IPS-18a (cell line): ENCODE results near the gene OLIG1.
A peak's percentile ranks its signal among the peaks of the same experiment; 100 is the strongest.

Experiments used
- H3K27ac ChIP-seq: one replicate; pipeline ENCODE4 v1.5.1; 2013; ENCODE audit warnings: low read length
- H3K27me3 ChIP-seq: one replicate; pipeline ENCODE4 v1.6.1; 2013; ENCODE audit warnings: mild to moderate bottlenecking, low read length; ENCODE audit not compliant: control insufficient read depth, insufficient read depth
- H3K36me3 ChIP-seq: one replicate; pipeline ENCODE4 v1.6.1; 2013; ENCODE audit warnings: low read depth, low read length; ENCODE audit not compliant: control insufficient read depth
- H3K4me1 ChIP-seq: one replicate; pipeline ENCODE4 v1.6.1; 2013; ENCODE audit warnings: low read depth, low read length; ENCODE audit not compliant: control insufficient read depth
- H3K4me3 ChIP-seq: one replicate; pipeline ENCODE4 v1.5.1; 2013; ENCODE audit warnings: low read length
- H3K9ac ChIP-seq: one replicate; pipeline ENCODE4 v1.6.1; 2013; ENCODE audit warnings: mild to moderate bottlenecking, low read length, moderate library complexity
- H3K9me3 ChIP-seq: one replicate; pipeline ENCODE4 v1.6.1; 2013; ENCODE audit warnings: low read depth, low read length; ENCODE audit not compliant: control insufficient read depth

Gene OLIG1

DNA sequence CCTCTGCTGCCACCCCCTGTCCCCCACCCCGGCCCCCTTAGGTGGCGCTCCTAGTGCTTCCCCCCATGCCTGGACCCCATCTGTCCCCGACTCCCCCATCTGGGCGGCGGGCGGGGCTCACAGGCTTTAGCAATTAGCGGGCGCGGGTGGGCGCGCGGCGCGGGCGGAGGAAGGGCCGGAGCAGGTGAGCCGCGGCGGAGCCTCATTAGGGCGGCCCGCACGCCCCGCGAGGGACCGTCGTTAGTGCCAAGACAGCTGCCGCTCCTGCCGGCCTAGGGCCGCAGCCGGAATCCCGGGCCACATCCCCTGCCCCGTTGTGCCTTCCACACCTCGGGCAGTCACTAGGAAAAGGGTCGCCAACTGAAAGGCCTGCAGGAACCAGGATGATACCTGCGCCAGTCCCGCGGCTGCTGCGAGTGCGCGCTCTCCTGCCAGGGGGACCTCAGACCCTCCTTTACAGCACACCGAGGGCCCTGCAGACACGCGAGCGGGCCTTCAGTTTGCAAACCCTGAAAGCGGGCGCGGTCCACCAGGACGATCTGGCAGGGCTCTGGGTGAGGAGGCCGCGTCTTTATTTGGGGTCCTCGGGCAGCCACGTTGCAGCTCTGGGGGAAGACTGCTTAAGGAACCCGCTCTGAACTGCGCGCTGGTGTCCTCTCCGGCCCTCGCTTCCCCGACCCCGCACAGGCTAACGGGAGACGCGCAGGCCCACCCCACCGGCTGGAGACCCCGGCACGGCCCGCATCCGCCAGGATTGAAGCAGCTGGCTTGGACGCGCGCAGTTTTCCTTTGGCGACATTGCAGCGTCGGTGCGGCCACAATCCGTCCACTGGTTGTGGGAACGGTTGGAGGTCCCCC is 36.6 kb upstream of the OLIG1 start:
- H3K27me3 ChIP-seq, result peaks cover 97% of the 10 kb centered on the region
- no peak overlapping the region for H3K9ac ChIP-seq
- no peaks in the 10 kb centered on the region for H3K36me3 ChIP-seq
- no peaks in the 10 kb centered on the region for H3K9me3 ChIP-seq
- H3K27ac ChIP-seq, result no peak overlapping the region
- H3K4me3 ChIP-seq, result peak overlapping the region; percentile 8
- peaks cover 24% of the 10 kb centered on the region for H3K4me1 ChIP-seq

DNA sequence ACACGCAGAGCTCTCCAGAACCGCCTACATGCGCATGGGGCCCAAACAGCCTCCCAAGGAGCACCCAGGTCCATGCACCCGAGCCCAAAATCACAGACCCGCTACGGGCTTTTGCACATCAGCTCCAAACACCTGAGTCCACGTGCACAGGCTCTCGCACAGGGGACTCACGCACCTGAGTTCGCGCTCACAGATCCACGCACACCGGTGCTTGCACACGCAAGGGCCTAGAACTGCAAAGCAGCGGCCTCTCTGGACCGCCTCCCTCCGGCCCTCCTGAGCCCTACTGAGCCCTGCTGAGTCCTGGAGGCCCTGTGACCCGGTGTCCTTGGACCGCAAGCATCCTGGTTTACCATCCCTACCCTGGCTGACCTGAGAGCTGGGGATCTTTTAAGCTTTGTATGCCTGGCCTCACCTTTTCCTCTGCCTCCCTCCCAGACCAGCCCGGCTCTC is 36.0 kb upstream of the OLIG1 start:
- no peak overlapping the region for H3K27ac ChIP-seq
- no peaks in the 10 kb centered on the region for H3K9me3 ChIP-seq
- H3K9ac ChIP-seq, result no peak overlapping the region
- peaks cover 95% of the 10 kb centered on the region for H3K27me3 ChIP-seq
- no peaks in the 10 kb centered on the region for H3K36me3 ChIP-seq
- H3K4me3 ChIP-seq, result no peak overlapping the region
- peaks cover 24% of the 10 kb centered on the region for H3K4me1 ChIP-seq

DNA sequence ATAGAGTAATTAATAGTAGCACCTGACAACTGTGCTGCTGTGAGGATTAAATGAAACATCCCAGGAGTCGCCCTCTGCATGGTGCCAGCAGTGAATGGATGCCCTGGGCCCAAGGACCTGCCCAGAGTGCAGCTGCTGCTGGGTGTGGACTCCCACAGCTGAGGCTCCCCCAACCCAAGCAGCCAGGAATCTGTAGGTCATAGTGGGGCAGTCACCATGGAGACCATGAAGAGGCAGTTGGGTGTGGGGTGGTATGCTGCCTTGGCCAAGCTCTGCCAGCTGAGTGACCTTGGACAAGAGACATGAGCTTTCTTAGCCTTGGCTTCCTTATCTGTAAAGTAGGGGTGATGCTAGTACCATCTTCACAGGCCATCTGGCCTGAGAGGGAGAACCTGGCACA is 34.8 kb upstream of the OLIG1 start:
- Histone ChIP-seq H3K36me3 (no peaks in the 10 kb centered on the region), H3K4me3 (no peak overlapping the region), H3K4me1 (peaks cover 13% of the 10 kb centered on the region), H3K27ac (no peak overlapping the region), H3K9ac (no peak overlapping the region), H3K27me3 (peaks cover 87% of the 10 kb centered on the region), H3K9me3 (no peaks in the 10 kb centered on the region)

- H3K9me3 ChIP-seq, result no peaks in the 10 kb centered on the region
- H3K4me3 ChIP-seq, result no peak overlapping the region
- no peaks in the 10 kb centered on the region for H3K36me3 ChIP-seq
- H3K4me1 ChIP-seq, result peaks cover 13% of the 10 kb centered on the region
- no peak overlapping the region for H3K27ac ChIP-seq
- no peak overlapping the region for H3K9ac ChIP-seq
- peaks cover 79% of the 10 kb centered on the region for H3K27me3 ChIP-seq
These were observed 33.3 kb upstream of the OLIG1 start for GRCh38 chr21:33036430-33037162.

- H3K27me3 ChIP-seq, result peaks cover 76% of the 10 kb centered on the region
- H3K36me3 ChIP-seq, result no peaks in the 10 kb centered on the region
- H3K4me1 ChIP-seq, result peaks cover 13% of the 10 kb centered on the region
- no peak overlapping the region for H3K9ac ChIP-seq
- H3K9me3 ChIP-seq, result no peaks in the 10 kb centered on the region
- H3K4me3 ChIP-seq, result no peak overlapping the region
- no peak overlapping the region for H3K27ac ChIP-seq
These were observed 32.4 kb upstream of the OLIG1 start for GRCh38 chr21:33037501-33037900.

- Histone ChIP-seq H3K36me3 (no peaks in the 10 kb centered on the region), H3K9me3 (no peaks in the 10 kb centered on the region), H3K27me3 (peaks cover 64% of the 10 kb centered on the region), H3K4me3 (no peak overlapping the region), H3K9ac (no peak overlapping the region), H3K4me1 (peaks cover 9% of the 10 kb centered on the region), H3K27ac (no peak overlapping the region)
These were observed 30.4 kb upstream of the OLIG1 start for GRCh38 chr21:33039536-33039935.

DNA sequence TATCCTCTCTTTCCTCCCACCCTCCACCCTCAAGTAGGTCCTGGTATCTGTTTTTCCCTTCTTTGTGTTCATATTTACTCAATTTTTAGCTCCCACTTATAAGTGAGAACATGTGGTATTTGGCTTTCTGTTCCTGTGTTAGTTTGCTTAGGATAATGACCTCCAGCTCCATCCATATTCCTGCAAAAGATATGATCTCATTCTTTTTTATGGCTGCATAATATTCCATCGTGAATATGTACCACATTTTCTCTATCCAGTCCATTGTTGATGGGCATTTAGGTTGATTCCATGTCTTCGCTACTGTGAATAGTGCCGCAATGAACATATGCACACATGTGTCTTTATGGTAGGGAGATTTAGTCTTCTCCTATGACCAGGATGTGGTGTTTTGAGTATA is 29.7 kb upstream of the OLIG1 start:
- Histone ChIP-seq H3K27ac (no peak overlapping the region), H3K4me3 (no peak overlapping the region), H3K9ac (no peak overlapping the region), H3K9me3 (no peaks in the 10 kb centered on the region), H3K36me3 (no peaks in the 10 kb centered on the region), H3K4me1 (peaks cover 7% of the 10 kb centered on the region), H3K27me3 (peaks cover 58% of the 10 kb centered on the region)

DNA sequence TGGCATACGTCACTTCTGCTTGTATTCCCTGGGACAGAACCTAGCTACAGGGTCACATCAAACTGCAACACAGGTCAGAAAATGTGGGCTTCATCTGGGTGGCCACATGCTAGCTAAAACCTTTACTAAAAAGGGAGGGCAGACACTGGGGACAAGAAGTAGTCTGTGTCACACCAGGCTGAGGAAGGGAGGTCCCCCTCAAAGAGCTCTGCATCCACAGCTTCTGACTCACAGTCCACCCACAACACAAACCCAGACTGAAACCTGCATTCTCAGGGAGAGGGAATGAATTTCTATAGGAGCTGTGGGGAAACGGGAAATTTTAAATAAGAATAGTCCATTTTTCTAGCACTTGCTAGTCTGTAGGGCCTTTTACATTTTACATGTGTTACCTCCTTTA is 28.0 kb upstream of the OLIG1 start:
- Histone ChIP-seq H3K4me1 (no peaks in the 10 kb centered on the region), H3K27ac (no peak overlapping the region), H3K27me3 (peaks cover 46% of the 10 kb centered on the region), H3K9ac (no peak overlapping the region), H3K4me3 (no peak overlapping the region), H3K9me3 (no peaks in the 10 kb centered on the region), H3K36me3 (no peaks in the 10 kb centered on the region)

GRCh38 chr21:33042812-33043211 is 27.1 kb upstream of the OLIG1 start:
- Histone ChIP-seq H3K27me3 (peaks cover 38% of the 10 kb centered on the region), H3K27ac (no peak overlapping the region)

GRCh38 chr21:33046455-33046854 is 23.5 kb upstream of the OLIG1 start:
- H3K36me3 ChIP-seq, result no peaks in the 10 kb centered on the region
- H3K4me3 ChIP-seq, result no peak overlapping the region
- H3K9ac ChIP-seq, result no peak overlapping the region
- H3K27ac ChIP-seq, result no peak overlapping the region
- no peaks in the 10 kb centered on the region for H3K9me3 ChIP-seq
- peaks cover 23% of the 10 kb centered on the region for H3K27me3 ChIP-seq
- H3K4me1 ChIP-seq, result no peaks in the 10 kb centered on the region

More at GRCh38 chr21:33042812-33043211, 27.1 kb upstream of the OLIG1 start:
- H3K4me3 ChIP-seq, result no peak overlapping the region
- no peaks in the 10 kb centered on the region for H3K9me3 ChIP-seq
- H3K36me3 ChIP-seq, result no peaks in the 10 kb centered on the region
- H3K9ac ChIP-seq, result no peak overlapping the region
- H3K4me1 ChIP-seq, result no peaks in the 10 kb centered on the region

DNA sequence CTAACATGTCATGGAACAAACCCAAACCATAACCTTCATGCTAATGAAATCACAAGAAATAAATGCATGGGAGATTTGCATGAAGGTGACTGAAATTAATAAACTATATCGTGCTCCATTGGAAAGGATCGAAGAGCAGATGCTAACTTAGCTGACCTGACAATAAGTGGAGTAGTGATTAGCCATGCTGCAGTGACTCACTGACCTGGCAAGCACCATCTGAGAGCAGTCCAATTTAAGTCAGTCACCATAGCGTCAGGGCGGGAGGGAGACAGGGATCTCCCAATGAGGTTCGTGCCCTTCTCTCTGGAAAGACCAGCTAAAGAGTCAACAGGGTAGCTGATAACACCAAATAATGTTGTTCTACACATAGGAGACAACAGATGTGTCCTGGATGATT is 22.7 kb upstream of the OLIG1 start:
- no peaks in the 10 kb centered on the region for H3K9me3 ChIP-seq
- H3K27ac ChIP-seq, result no peak overlapping the region
- no peak overlapping the region for H3K4me3 ChIP-seq
- H3K27me3 ChIP-seq, result peaks cover 15% of the 10 kb centered on the region
- no peaks in the 10 kb centered on the region for H3K4me1 ChIP-seq
- no peaks in the 10 kb centered on the region for H3K36me3 ChIP-seq
- H3K9ac ChIP-seq, result no peak overlapping the region
